Activated CD4-positive, alpha-beta T cell treated with anti-CD3 and anti-CD28 coated beads, Interleukin-2, amount 50 U/mL, for 4 hours (primary cell): ENCODE data around the gene TBC1D21.

ENCODE experiments used
- DNase-seq, 2 experiments: peaks; one replicate each; pipeline ENCODE4 v3.0.0-alpha.2; 2020

Gene TBC1D21

GRCh38 chr15:73865379-73865778 is 8.0 kb upstream of the TBC1D21 start:
- no peak for DNase-seq

GRCh38 chr15:73865904-73866303 is 7.5 kb upstream of the TBC1D21 start:
- no peak for DNase-seq

- DNase-seq, result no peak
These were observed 6.9 kb upstream of the TBC1D21 start for GRCh38 chr15:73866481-73866880.

- DNase-seq, result no peak
These were observed 6.4 kb upstream of the TBC1D21 start for GRCh38 chr15:73866881-73867410.

GRCh38 chr15:73867426-73867825 is 5.9 kb upstream of the TBC1D21 start:
- no peak for DNase-seq

- DNase-seq, result no peak
These were observed 5.4 kb upstream of the TBC1D21 start for GRCh38 chr15:73867956-73868355.

- DNase-seq, result no peak
These were observed 4.0 kb upstream of the TBC1D21 start for GRCh38 chr15:73869216-73869995.

GRCh38 chr15:73870700-73871408 is 2.5 kb upstream of the TBC1D21 start:
- DNase-seq, result no peak

GRCh38 chr15:73872346-73872745 is 1.0 kb upstream of the TBC1D21 start:
- no peak for DNase-seq

- no peak for DNase-seq
These were observed 636 bp downstream of the TBC1D21 start for GRCh38 chr15:73873889-73874511.

- DNase-seq, result no peak
These were observed 6.1 kb downstream of the TBC1D21 start for GRCh38 chr15:73879426-73879825.

- no peak for DNase-seq
These were observed 8.4 kb downstream of the TBC1D21 start for GRCh38 chr15:73881579-73882320.

- no peak for DNase-seq
These were observed 9.5 kb downstream of the TBC1D21 start for GRCh38 chr15:73882761-73883419.

- no peak for DNase-seq
These were observed 10.8 kb downstream of the TBC1D21 start for GRCh38 chr15:73884159-73884558.

GRCh38 chr15:73885954-73886700 is 12.8 kb downstream of the TBC1D21 start:
- DNase-seq, result no peak

GRCh38 chr15:73886717-73887345 is 13.5 kb downstream of the TBC1D21 start:
- no peak for DNase-seq

- no peak for DNase-seq
These were observed 14.1 kb downstream of the TBC1D21 start for GRCh38 chr15:73887481-73887880.

GRCh38 chr15:73888224-73889041 is 15.1 kb downstream of the TBC1D21 start:
- no peak for DNase-seq

GRCh38 chr15:73889053-73889761 is 15.8 kb downstream of the TBC1D21 start:
- DNase-seq, result no peak

GRCh38 chr15:73889762-73890124 is 16.4 kb downstream of the TBC1D21 start:
- no peak for DNase-seq
